NCI-H2081 (cell line): ENCODE measurements around the gene MCM9.

Experiments used
- DNase-seq, 2 experiments: peaks; one replicate each; lab custom pipeline; 2025; lab: John Stamatoyannopoulos, UW

The MCM9 gene

GRCh38 chr6:118932421-118932820 lies 2.5 kb downstream of the MCM9 start:
- no peak for DNase-seq

DNA sequence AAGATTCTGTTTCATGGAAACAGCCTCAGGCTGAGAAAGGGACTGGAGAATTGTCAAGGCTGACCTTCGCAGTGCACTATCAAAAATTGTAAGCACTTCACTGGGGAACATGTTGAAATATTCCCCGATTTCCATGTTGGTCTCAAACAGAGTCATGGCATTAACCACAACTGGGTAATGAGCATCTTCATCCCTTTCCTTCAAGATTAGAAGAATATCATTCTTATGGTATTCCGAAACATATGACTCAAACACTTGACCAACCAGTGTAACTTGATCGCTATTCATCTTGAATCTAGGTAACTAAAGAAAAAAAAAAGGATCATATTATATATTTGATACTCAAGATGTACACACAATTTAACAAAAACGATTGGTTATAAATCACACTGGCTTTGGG lies 3.5 kb downstream of the MCM9 start:
- no peak for DNase-seq

DNA sequence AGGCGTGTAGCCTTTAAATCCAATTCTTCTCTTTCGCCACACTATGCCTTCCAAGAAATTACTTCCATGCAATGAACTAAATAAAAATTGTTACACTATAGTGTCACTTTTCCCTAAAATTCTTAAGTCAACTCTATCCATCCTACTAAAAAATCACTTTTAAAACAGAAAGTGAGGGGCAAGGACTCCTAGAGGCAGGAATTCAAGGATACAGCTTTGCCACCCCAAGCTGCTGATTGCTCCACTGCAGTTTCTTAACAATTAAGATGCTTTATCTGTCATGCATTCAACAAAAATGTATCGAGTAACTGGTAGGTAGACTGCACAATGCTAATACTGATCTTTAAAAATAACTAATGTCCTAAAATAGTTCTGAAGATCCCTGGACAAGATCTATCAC lies 4.3 kb downstream of the MCM9 start:
- no peak for DNase-seq

- no peak for DNase-seq
Measured at GRCh38 chr6:118923035-118923434, 11.9 kb downstream of the MCM9 start.

DNA sequence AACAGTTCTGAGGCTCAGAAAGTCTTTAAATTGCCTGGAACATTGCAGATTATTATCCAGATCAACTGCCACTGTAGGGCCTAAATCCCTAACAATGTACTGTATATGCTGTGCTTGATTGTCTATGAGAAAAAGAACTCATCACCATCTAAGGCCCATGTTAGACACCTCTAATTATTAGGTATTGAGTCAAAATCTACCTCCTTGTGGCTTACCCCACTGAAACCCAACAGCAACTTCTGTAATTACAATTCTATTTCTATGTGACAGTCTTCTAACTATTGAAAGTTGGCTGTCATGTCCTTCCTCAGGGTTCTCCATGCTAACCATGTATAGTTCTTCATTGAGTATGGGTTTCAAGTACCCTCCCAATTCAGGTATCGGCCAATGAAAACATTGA lies 13.9 kb downstream of the MCM9 start:
- DNase-seq, result no peak

DNA sequence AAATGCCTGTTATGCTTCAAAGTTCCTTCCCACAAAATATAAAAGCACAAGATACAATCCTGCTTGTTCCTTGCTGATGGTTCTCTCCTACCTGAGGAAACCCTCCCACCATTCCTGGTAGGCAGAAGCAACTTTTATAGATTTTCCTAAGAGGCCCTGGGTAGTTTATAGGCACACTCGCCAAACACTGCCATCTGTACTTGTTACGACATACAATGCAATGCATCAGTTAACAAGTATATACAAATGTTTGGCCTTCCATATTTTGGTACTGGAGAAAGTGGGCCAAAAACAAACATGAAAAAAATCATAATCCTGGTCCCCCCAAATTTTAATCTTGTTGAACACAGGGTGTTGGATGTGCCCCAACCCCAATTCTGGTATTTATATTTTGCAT lies 16.6 kb downstream of the MCM9 start:
- no peak for DNase-seq

GRCh38 chr6:118917546-118918328 lies 17.2 kb downstream of the MCM9 start:
- no peak for DNase-seq

GRCh38 chr6:118914598-118914997 lies 20.4 kb downstream of the MCM9 start:
- no peak for DNase-seq

- DNase-seq, result no peak
Measured at GRCh38 chr6:118913161-118913560, 21.8 kb downstream of the MCM9 start.

GRCh38 chr6:118912646-118913045 lies 22.3 kb downstream of the MCM9 start:
- DNase-seq, result peak; percentile 4 to 23

DNA sequence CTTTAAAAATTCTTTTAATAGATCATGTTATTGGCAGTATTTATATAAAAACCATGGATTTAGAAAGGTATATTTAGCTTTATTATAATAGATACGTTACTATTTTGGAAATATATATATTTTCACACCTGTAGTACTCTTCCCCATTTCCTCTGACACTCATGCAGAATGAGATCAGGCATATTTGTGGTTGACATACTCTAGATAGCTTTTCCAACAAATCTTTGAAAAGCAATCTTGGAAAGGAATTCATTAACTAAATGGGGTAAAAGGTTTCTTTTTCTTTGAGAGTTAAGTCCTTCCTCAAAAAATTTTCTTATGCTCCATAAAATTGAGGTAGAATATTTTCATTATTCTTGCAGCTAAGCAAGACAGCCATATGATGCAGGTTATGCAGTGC lies 26.5 kb downstream of the MCM9 start:
- DNase-seq, result no peak

DNA sequence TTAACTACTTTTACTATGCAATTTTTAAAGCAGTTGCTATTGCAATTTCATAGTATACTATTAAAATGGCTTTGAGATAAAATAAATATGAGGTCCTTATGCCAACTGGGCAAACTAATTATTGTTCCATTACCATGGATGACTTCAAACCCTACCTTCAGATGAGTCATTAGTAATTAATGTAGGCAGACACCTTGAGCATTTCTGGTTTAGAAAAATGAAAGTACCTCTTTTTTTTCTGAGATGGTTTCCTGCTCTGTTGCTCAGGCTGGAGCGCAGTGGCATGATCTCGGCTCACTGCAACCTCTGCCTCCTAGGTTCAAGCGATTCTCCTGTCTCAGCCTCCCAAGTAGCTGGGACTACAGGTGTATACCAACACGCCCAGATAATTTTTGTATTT lies 29.1 kb downstream of the MCM9 start:
- no peak for DNase-seq

DNA sequence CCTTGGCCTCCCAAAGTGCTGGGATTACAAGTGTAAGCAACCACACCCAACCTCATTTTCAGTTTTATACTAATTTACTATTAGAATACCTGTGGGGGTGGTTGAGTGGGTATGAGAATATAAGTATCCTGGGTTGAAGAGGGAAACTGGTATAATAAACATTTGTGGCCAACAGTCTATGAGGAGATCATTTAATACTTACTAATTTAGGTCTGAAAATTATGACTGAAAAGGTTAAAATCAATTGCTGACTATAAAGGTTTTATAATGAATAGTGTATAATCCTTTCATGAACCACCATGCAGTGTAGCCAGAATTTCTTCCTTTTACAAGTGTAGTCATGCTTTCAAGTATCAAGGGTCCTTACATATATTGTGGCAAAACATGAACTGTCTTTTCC lies 29.9 kb downstream of the MCM9 start:
- no peak for DNase-seq

GRCh38 chr6:118903691-118904090 lies 31.3 kb downstream of the MCM9 start:
- DNase-seq, result no peak

GRCh38 chr6:118903138-118903537 lies 31.8 kb downstream of the MCM9 start:
- no peak for DNase-seq

GRCh38 chr6:118902726-118903125 lies 32.2 kb downstream of the MCM9 start:
- DNase-seq, result no peak

DNA sequence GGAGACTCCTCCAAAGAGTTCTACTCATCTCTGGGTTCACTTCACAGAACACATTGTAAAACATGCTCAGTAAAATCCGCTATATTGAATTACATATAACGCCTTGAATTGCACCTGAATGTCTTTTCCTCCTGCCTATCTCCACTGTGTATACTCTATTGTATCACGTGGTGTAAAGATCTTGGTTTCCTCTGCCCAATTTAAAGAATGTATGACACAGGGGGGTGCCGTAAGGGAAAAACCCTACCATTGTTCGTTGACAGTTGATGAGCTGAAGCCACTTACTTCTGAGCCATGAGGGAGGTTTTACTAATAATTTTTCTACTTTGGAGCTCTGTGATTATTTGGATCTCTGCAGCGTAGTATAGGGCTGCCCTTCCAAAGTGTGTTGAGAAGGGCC lies 35.0 kb downstream of the MCM9 start:
- DNase-seq, result no peak

GRCh38 chr6:118897386-118897785 lies 37.6 kb downstream of the MCM9 start:
- DNase-seq, result no peak

- peak in 1 of 2 experiments; percentile 15 for DNase-seq
Measured at GRCh38 chr6:118896339-118897136, 38.4 kb downstream of the MCM9 start.

DNA sequence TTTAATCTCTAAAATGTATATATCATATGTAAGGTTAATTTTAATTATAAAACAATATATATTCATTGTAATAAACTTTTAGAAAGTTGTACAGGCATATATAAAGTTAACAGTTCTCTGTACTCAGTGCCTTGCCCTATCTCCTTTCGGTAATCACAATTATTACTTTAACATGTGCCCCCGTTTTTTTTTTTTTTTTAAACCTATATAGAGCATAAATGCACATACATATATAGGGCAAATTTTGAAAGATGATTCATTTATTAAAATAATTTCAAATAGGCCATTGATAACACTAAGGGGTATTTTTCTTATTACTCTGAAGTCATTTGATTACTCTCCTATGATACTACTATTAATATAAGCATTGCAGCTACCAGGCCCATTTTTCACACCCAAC lies 39.1 kb downstream of the MCM9 start:
- DNase-seq, result no peak

DNA sequence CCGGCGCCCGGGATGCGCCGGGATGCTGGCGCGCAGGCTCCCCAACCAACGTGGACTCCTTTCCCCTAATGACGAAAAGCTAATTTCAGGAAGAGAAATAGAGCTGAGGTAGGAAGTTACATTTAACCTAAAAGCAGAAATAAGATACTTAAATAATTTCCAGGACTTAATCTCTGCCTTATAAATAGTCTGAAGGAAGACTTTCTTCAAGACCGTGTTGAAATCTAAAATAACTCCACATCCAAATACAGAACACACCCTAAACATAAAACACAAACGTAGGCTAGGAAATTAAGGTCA lies 39.7 kb downstream of the MCM9 start:
- DNase-seq, result no peak

GRCh38 chr6:118894425-118895260 lies 40.3 kb downstream of the MCM9 start:
- peak; percentile 29 to 50 for DNase-seq
